ENCODE measurements around the gene RTEL1.

DNA sequence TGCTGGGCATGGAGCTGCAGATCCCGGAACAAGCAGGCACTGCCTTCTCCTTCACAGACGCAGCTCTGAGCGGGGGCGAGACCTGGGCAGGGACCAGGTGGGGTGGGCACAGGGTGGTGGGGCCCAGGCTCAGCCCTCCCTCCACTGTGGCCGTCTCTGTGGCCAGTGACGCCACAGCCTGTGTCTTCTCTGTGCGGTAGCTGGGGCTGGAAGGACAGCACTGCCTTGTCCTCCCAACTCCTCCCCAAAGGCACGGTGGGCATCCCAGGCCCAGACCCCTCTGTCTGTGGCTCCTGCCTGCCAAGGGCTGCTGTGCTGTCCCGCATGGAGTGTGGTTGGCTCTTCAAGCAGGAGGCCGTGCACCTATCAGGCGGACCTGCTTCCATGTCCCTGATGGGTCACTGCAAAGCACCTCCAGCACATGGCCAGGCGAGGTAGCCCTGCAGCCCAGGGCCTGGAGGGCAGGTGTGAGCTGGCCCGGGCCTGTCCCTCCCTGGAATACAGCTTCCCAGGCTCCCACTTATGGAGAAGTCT, 23.6 kb downstream of the RTEL1 start:
- no peak for TF ChIP-seq EZH2phosphoT487 (IDR thresholded peaks at IDR 0.05; ENCODE audit: low read depth)
- TF ChIP-seq, protein P1, sequence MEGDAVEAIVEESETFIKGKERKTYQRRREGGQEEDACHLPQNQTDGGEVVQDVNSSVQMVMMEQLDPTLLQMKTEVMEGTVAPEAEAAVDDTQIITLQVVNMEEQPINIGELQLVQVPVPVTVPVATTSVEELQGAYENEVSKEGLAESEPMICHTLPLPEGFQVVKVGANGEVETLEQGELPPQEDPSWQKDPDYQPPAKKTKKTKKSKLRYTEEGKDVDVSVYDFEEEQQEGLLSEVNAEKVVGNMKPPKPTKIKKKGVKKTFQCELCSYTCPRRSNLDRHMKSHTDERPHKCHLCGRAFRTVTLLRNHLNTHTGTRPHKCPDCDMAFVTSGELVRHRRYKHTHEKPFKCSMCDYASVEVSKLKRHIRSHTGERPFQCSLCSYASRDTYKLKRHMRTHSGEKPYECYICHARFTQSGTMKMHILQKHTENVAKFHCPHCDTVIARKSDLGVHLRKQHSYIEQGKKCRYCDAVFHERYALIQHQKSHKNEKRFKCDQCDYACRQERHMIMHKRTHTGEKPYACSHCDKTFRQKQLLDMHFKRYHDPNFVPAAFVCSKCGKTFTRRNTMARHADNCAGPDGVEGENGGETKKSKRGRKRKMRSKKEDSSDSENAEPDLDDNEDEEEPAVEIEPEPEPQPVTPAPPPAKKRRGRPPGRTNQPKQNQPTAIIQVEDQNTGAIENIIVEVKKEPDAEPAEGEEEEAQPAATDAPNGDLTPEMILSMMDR (IDR thresholded peaks at IDR 0.05; ENCODE audit: low read depth, low read length): no peak
